ENCODE data around the gene ARHGAP31.

- TF ChIP-seq CTCF (IDR thresholded peaks at IDR 0.05; ENCODE audit: low read depth, low read length, missing input control) (no peak), ATF3 (IDR thresholded peaks at IDR 0.05) (no peak), RAD21 (IDR thresholded peaks at IDR 0.05) (no peak), REST (IDR thresholded peaks at IDR 0.05) (no peak), MAX (IDR thresholded peaks at IDR 0.05) (no peak), GABPA (IDR thresholded peaks at IDR 0.05 in 1 of 2, conservative IDR thresholded peaks at IDR 0.05 in 1 of 2) (no peak)
Observed at GRCh38 chr3:119311081-119311925, 17.1 kb downstream of the ARHGAP31 start.
